ENCODE measurements around the gene MEIKIN. TPM values are rescaled to one million over a fixed set of nuclear protein-coding genes. Genes with fewer than 3 reads are reported as not detected.

MEIKIN gene
- total and polyA plus RNA-seq, 4 donors, result 0.42 to 0.51 TPM; not detected in 2

GRCh38 chr5:131943916-131944315 lies 1.5 kb downstream of the MEIKIN start:
- H3K4me1 ChIP-seq (ENCODE audit: control insufficient read depth in 4 of 4, insufficient read depth in 4 of 4, low read length in 3 of 4), result no peaks in the 10 kb centered on the region
- no peak for TF ChIP-seq FOXA2 (IDR thresholded peaks at IDR 0.05)
- no peaks in the 10 kb centered on the region for H3K36me3 ChIP-seq (ENCODE audit: control insufficient read depth in 4 of 4, insufficient read depth in 3 of 4, low read depth in 1 of 4, low read length in 3 of 4)
- H3K27me3 ChIP-seq (ENCODE audit: control insufficient read depth in 4 of 4, insufficient read depth in 4 of 4, low read length in 3 of 4), result no peaks in the 10 kb centered on the region
- DNase-seq (ENCODE audit: low spot score), result no peak
- H3K9ac ChIP-seq (ENCODE audit: low read depth in 1 of 2, low read length in 2 of 2), result no peak overlapping the region
- no peak overlapping the region for H3K4me3 ChIP-seq (ENCODE audit: low read depth in 1 of 3, low read length in 3 of 3)
- H3K27ac ChIP-seq (ENCODE audit: low read depth in 1 of 2, low read length in 2 of 2), result no peak overlapping the region
- no peaks in the 10 kb centered on the region for H3K9me3 ChIP-seq (ENCODE audit: control insufficient read depth in 4 of 4, low read length in 3 of 4)
- WGBS, result 92% methylated on average over 2 of the region's 2 CpGs

GRCh38 chr5:131942016-131942415 lies 3.4 kb downstream of the MEIKIN start:
- Histone ChIP-seq H3K9me3 (ENCODE audit: control insufficient read depth in 4 of 4, low read length in 3 of 4) (no peaks in the 10 kb centered on the region), H3K9ac (ENCODE audit: low read depth in 1 of 2, low read length in 2 of 2) (no peak overlapping the region), H3K36me3 (ENCODE audit: control insufficient read depth in 4 of 4, insufficient read depth in 3 of 4, low read depth in 1 of 4, low read length in 3 of 4) (no peaks in the 10 kb centered on the region), H3K4me3 (ENCODE audit: low read depth in 1 of 3, low read length in 3 of 3) (no peak overlapping the region), H3K4me1 (ENCODE audit: control insufficient read depth in 4 of 4, insufficient read depth in 4 of 4, low read length in 3 of 4) (no peaks in the 10 kb centered on the region), H3K27me3 (ENCODE audit: control insufficient read depth in 4 of 4, insufficient read depth in 4 of 4, low read length in 3 of 4) (no peaks in the 10 kb centered on the region), H3K27ac (ENCODE audit: low read depth in 1 of 2, low read length in 2 of 2) (no peak overlapping the region)
- DNase-seq (ENCODE audit: low spot score), result no peak
- TF ChIP-seq HNF4G (IDR thresholded peaks at IDR 0.05) (no peak), SP1 (IDR thresholded peaks at IDR 0.05) (no peak), MAX (IDR thresholded peaks at IDR 0.05) (no peak), EGR1 (IDR thresholded peaks at IDR 0.05; ENCODE audit: low read depth in 2 of 2) (no peak), FOXA2 (IDR thresholded peaks at IDR 0.05) (no peak), REST (IDR thresholded peaks at IDR 0.05) (no peak), RXRA (IDR thresholded peaks at IDR 0.05) (no peak), JUND (IDR thresholded peaks at IDR 0.05) (no peak), ATF3 (IDR thresholded peaks at IDR 0.05) (no peak), NR2F2 (IDR thresholded peaks at IDR 0.05) (no peak), TAF1 (conservative IDR thresholded peaks at IDR 0.05) (no peak), YY1 (IDR thresholded peaks at IDR 0.05) (no peak), GABPA (IDR thresholded peaks at IDR 0.05 in 1 of 2, conservative IDR thresholded peaks at IDR 0.05 in 1 of 2) (no peak), FOXA1 (IDR thresholded peaks at IDR 0.05) (no peak), RAD21 (IDR thresholded peaks at IDR 0.05) (no peak), CTCF (IDR thresholded peaks at IDR 0.05; ENCODE audit: low read depth, low read length, missing input control) (no peak), HNF4A (conservative IDR thresholded peaks at IDR 0.05) (no peak), ZBTB33 (IDR thresholded peaks at IDR 0.05) (no peak)
